H1 (cell line): ENCODE results near the gene RPN2. TPM values are rescaled to one million over a fixed set of nuclear protein-coding genes. Genes with fewer than 3 reads are reported as not detected.

Source experiments
- CTCF ChIA-PET: fragments of 300-600 bp; sonication (Branson Sonifier 250); formaldehyde crosslinking; loops from one replicate; lab custom pipeline; 2021; ENCODE audit not compliant: partially characterized antibody; lab: Charles Lee
- POLR2A ChIA-PET: fragments of 300-600 bp; sonication (Branson Sonifier 250); formaldehyde crosslinking; loops from one replicate; lab custom pipeline; 2021; ENCODE audit warnings: inconsistent platforms; ENCODE audit not compliant: partially characterized antibody; lab: Charles Lee
- DNase-seq, 2 experiments: peaks; one replicate each; pipeline versions ENCODE4 v3.0.0 to v3.0.0-alpha.2; 2010 to 2022; ENCODE audit warnings: low spot score in 2 of 2, low read depth in 1 of 2, mixed read lengths in 1 of 2
- FAIRE-seq: peaks from 2 replicates; lab custom pipeline; 2011; peaks lifted over from hg19 to GRCh38; lab: Jason Lieb, UNC
- H2AFZ ChIP-seq: 2 replicates; pipeline ENCODE4 v1.8.1; 2012; ENCODE audit warnings: low read length, inconsistent platforms
- H2AK5ac ChIP-seq: 2 replicates; pipeline ENCODE4 v1.6.1; 2013; ENCODE audit warnings: low read depth, low read length
- H2BK120ac ChIP-seq: replicated peaks from 2 replicates; pipeline ENCODE3; 2013; ENCODE audit warnings: low read depth, low read length, inconsistent platforms
- H2BK12ac ChIP-seq: 2 replicates; pipeline ENCODE4 v1.6.1; 2013; ENCODE audit warnings: low read depth, low read length
- H2BK15ac ChIP-seq: 2 replicates; pipeline ENCODE4 v1.6.1; 2013; ENCODE audit warnings: low read length
- H2BK20ac ChIP-seq: 2 replicates; pipeline ENCODE4 v1.6.1; 2013; ENCODE audit warnings: low read length
- H2BK5ac ChIP-seq: 2 replicates; pipeline ENCODE4 v1.6.1; 2013; ENCODE audit warnings: low read depth, low read length
- H3K14ac ChIP-seq: 2 replicates; pipeline ENCODE4 v1.6.1; 2013; ENCODE audit warnings: inconsistent platforms; ENCODE audit not compliant: insufficient read length
- H3K18ac ChIP-seq: 2 replicates; pipeline ENCODE4 v1.6.1; 2013; ENCODE audit warnings: low read length; ENCODE audit errors: extremely low read depth
- H3K23ac ChIP-seq: 2 replicates; pipeline ENCODE4 v1.6.1; 2013; ENCODE audit warnings: inconsistent platforms; ENCODE audit not compliant: insufficient read length
- H3K23me2 ChIP-seq: 2 replicates; pipeline ENCODE4 v1.6.1; 2013; ENCODE audit warnings: low read depth, low read length
- H3K27ac ChIP-seq: 2 replicates; pipeline ENCODE4 v1.6.1; 2011; ENCODE audit warnings: low read depth, low read length, inconsistent platforms
- H3K27me3 ChIP-seq, 4 experiments: replicated peaks in 1 of 4; 1 replicate in 1 of 4; 2 replicates in 3 of 4; pipeline versions ENCODE4 v1.6.1 to v1.8.1; 2011 to 2013; ENCODE audit warnings: low read length in 3 of 4, mild to moderate bottlenecking in 3 of 4, inconsistent platforms in 2 of 4, mixed read lengths in 2 of 4, moderate library complexity in 1 of 4; ENCODE audit not compliant: control insufficient read depth in 3 of 4, insufficient read depth in 3 of 4; ENCODE audit errors: extremely low read depth in 1 of 4
- H3K36me3 ChIP-seq, 4 experiments: 2 replicates each; pipeline versions ENCODE4 v1.6.1 to v1.8.1; 2011 to 2013; ENCODE audit warnings: mild to moderate bottlenecking in 4 of 4, low read length in 3 of 4, moderate library complexity in 2 of 4, control low read depth in 1 of 4, inconsistent platforms in 1 of 4; ENCODE audit not compliant: insufficient read depth in 4 of 4, control insufficient read depth in 2 of 4
- H3K4ac ChIP-seq: replicated peaks from 2 replicates; pipeline ENCODE3; 2013; ENCODE audit warnings: low read length, low read depth, mixed read lengths, inconsistent platforms; ENCODE audit not compliant: insufficient read length
- H3K4me1 ChIP-seq, 4 experiments: replicated peaks in 1 of 4; 1 replicate in 1 of 4; 2 replicates in 3 of 4; pipeline versions ENCODE4 v1.6.1 to v1.8.1; 2011 to 2013; ENCODE audit warnings: low read length in 3 of 4, inconsistent platforms in 2 of 4, mixed read lengths in 1 of 4; ENCODE audit not compliant: insufficient read depth in 4 of 4, control insufficient read depth in 3 of 4
- H3K4me2 ChIP-seq, 2 experiments: 2 replicates each; pipeline versions ENCODE4 v1.6.1 to v1.8.1; 2011 to 2013; ENCODE audit warnings: low read depth in 2 of 2, low read length in 2 of 2, control low read depth in 1 of 2, inconsistent platforms in 1 of 2, mild to moderate bottlenecking in 1 of 2; ENCODE audit not compliant: insufficient read depth in 1 of 2
- H3K4me3 ChIP-seq, 4 experiments: fragments of 200-600, 300-600 bp in 1 of 4; sonication (generic), shearing (Covaris generic), sonication (Bioruptor Twin) in 1 of 4; 2 replicates each; pipeline versions ENCODE4 v1.5.1 to v1.8.1; 2011 to 2016; ENCODE audit warnings: low read length in 4 of 4, low read depth in 3 of 4, control low read depth in 2 of 4, inconsistent platforms in 2 of 4, mild to moderate bottlenecking in 2 of 4, mixed read lengths in 1 of 4, moderate library complexity in 1 of 4; ENCODE audit not compliant: insufficient read depth in 2 of 4; ENCODE audit errors: extremely low read depth in 1 of 4
- H3K56ac ChIP-seq: replicated peaks from 2 replicates; pipeline ENCODE3; 2013; ENCODE audit warnings: low read depth, mild to moderate bottlenecking, mixed read lengths, low read length, inconsistent platforms; ENCODE audit not compliant: insufficient read length
- H3K79me1 ChIP-seq: 2 replicates; pipeline ENCODE4 v1.6.1; 2013; ENCODE audit warnings: low read depth, low read length, control low read depth
- H3K79me2 ChIP-seq, 2 experiments: 2 replicates each; pipeline versions ENCODE4 v1.6.1 to v1.8.1; 2012 to 2013; ENCODE audit warnings: low read length in 2 of 2, mild to moderate bottlenecking in 2 of 2, inconsistent platforms in 1 of 2; ENCODE audit not compliant: insufficient read depth in 2 of 2, control insufficient read depth in 1 of 2
- H3K9ac ChIP-seq, 4 experiments: replicated peaks in 1 of 4; 1 replicate in 1 of 4; 2 replicates in 3 of 4; pipeline versions ENCODE4 v1.6.1 to v1.8.1; 2011 to 2013; ENCODE audit warnings: low read depth in 3 of 4, low read length in 3 of 4, control low read depth in 2 of 4, mild to moderate bottlenecking in 2 of 4, moderate library complexity in 2 of 4, inconsistent platforms in 1 of 4; ENCODE audit errors: extremely low read depth in 1 of 4
- H3K9me3 ChIP-seq, 2 experiments: 2 replicates each; pipeline versions ENCODE4 v1.6.1 to v1.8.1; 2012 to 2013; ENCODE audit warnings: mild to moderate bottlenecking in 2 of 2, moderate library complexity in 2 of 2, control low read depth in 1 of 2, inconsistent platforms in 1 of 2, low read depth in 1 of 2, low read length in 1 of 2, mixed read lengths in 1 of 2; ENCODE audit not compliant: insufficient read depth in 2 of 2
- H4K20me1 ChIP-seq, 2 experiments: replicated peaks in 1 of 2; 2 replicates each; pipeline versions ENCODE3 to v1.8.1; 2011 to 2013; ENCODE audit warnings: inconsistent platforms in 2 of 2, low read length in 2 of 2, mild to moderate bottlenecking in 1 of 2; ENCODE audit not compliant: insufficient read depth in 2 of 2, control insufficient read depth in 1 of 2
- H4K5ac ChIP-seq: 2 replicates; pipeline ENCODE4 v1.6.1; 2013; ENCODE audit warnings: low read length, low read depth, mixed read lengths, inconsistent platforms; ENCODE audit not compliant: insufficient read length
- H4K8ac ChIP-seq: 2 replicates; pipeline ENCODE4 v1.8.0; 2013; ENCODE audit warnings: mild to moderate bottlenecking, moderate library complexity, low read length, inconsistent platforms; ENCODE audit not compliant: insufficient read depth; ENCODE audit errors: extremely low read depth
- H4K91ac ChIP-seq: replicated peaks from 2 replicates; pipeline ENCODE3; 2013; ENCODE audit warnings: low read length, mixed read lengths, inconsistent platforms; ENCODE audit not compliant: insufficient read length
- BRCA1 ChIP-seq: IDR thresholded peaks from 2 replicates; pipeline ENCODE4 v1.6.1; 2012; ENCODE audit warnings: low read depth, low read length, improper control_type of control experiment
- KDM1A ChIP-seq: fragments of 200-600, 300-600 bp; sonication (generic); IDR thresholded peaks from 2 replicates; pipeline ENCODE4 v1.7.1; 2016; ENCODE audit warnings: mild to moderate bottlenecking, low read length, borderline replicate concordance
- PHF8 ChIP-seq: fragments of 200-600 bp; sonication (generic); conservative IDR thresholded peaks from 2 replicates; pipeline ENCODE4 v1.7.1; 2012; ENCODE audit warnings: low read depth, mild to moderate bottlenecking, inconsistent platforms, low read length, moderate library complexity
- SIRT6 ChIP-seq: IDR thresholded peaks from one replicate; pipeline ENCODE4 v1.7.1; 2012; ENCODE audit warnings: low read length, inconsistent platforms
- SIX5 ChIP-seq: IDR thresholded peaks from 2 replicates; pipeline ENCODE4 v1.6.1; 2011; ENCODE audit warnings: mild to moderate bottlenecking, low read depth, low read length
- SP2 ChIP-seq: IDR thresholded peaks from 2 replicates; pipeline ENCODE4 v1.6.1; 2012; ENCODE audit warnings: mild to moderate bottlenecking, low read length, inconsistent platforms
- WGBS, 2 experiments: shearing (Covaris generic) in 1 of 2; methylation state at CpG; one replicate each; pipeline versions ENCODE4 v1.1.6 to v1.1.7; 2013 to 2015; ENCODE audit warnings: low lambda C conversion rate in 2 of 2, mixed read lengths in 2 of 2, inconsistent platforms in 1 of 2, low coverage in 1 of 2, missing lambda C conversion rate in 1 of 2; ENCODE audit not compliant: insufficient replicate concordance in 2 of 2, insufficient coverage in 1 of 2, insufficient read length in 1 of 2; ENCODE audit errors: extremely low coverage in 1 of 2, missing lambda C conversion rate in 1 of 2; 5-methylcytosine and 5-hydroxymethylcytosine counted together
- polyA plus RNA-seq, 7 experiments: library from polyadenylated mRNA; depleted of rRNA in 3 of 7; stranded (reverse) in 5 of 7; unstranded in 2 of 7; fragments of >200 nt in 5 of 7; fragments of 200-250 nt in 2 of 7; gene quantifications; 1 replicate in 5 of 7; 2 replicates in 1 of 7; 4 replicates in 1 of 7; pipeline versions ENCODE4 v1.2.1 to v1.2.3, GENCODE V29; 2011 to 2013; ENCODE audit warnings: missing spikeins in 2 of 7, mixed read lengths in 2 of 7
- total RNA-seq: library from RNA; stranded (reverse); fragmentation: NEBNext Ultra II Directional; extraction: Animal tissue kit (Norgen Biotek cat#: 25700); gene quantifications from 2 replicates; pipeline ENCODE4 v1.2.1, GENCODE V29; 2021
- TF ChIP-seq, protein P1 (sequence below): IDR thresholded peaks from 2 replicates; pipeline ENCODE4 v1.6.1; 2012; ENCODE audit warnings: low read length, inconsistent platforms

The RPN2 gene
- total and polyA plus RNA-seq, 2 of the 8 experiments (the other 6 are each of a cell fraction or from before 2014, with no cell fraction given) = 236 to 379 TPM

DNA sequence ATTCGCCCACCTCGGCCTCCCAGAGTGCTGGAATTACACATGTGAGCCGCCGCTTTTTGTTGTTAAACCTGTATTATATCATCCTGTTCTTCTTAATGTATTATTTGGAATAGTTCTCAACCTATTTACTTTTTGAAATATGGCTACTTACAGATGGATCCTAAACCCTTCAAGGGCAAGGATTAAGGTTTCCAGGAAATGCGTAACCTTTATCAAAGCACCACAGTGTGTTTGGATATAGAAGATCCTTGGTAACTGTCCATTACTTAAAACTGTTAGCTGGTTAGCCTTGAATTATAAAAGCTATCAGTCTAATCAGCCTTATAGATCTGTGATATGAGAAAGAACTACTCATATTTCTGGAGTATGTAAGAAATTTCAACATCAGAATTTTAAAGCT, 12.3 kb upstream of the RPN2 start:
- H2BK12ac ChIP-seq = no peak overlapping the region
- H2BK20ac ChIP-seq = no peak overlapping the region
- no peak overlapping the region for H4K91ac ChIP-seq
- no peak overlapping the region for H3K9ac ChIP-seq
- H3K14ac ChIP-seq = no peak overlapping the region
- H3K4me2 ChIP-seq = no peak overlapping the region
- H4K5ac ChIP-seq = no peak overlapping the region
- no peaks in the 10 kb centered on the region for H4K20me1 ChIP-seq
- H3K36me3 ChIP-seq = no peaks in the 10 kb centered on the region
- POLR2A ChIA-PET = interaction anchor here (0.8 to 1.6 kb wide), 3 partner anchors 9 to 12 kb away, joined by 3 to 13 read pairs (median 5); partner anchors contain the start of genes MROH8 and RPN2
- H3K4me3 ChIP-seq = no peak overlapping the region
- no peaks in the 10 kb centered on the region for H3K27me3 ChIP-seq
- H2BK5ac ChIP-seq = no peak overlapping the region
- TF ChIP-seq SIX5 (no peak), SP2 (no peak), KDM1A (no peak), BRCA1 (no peak), PHF8 (no peak), SIRT6 (no peak)
- TF ChIP-seq, protein P1, sequence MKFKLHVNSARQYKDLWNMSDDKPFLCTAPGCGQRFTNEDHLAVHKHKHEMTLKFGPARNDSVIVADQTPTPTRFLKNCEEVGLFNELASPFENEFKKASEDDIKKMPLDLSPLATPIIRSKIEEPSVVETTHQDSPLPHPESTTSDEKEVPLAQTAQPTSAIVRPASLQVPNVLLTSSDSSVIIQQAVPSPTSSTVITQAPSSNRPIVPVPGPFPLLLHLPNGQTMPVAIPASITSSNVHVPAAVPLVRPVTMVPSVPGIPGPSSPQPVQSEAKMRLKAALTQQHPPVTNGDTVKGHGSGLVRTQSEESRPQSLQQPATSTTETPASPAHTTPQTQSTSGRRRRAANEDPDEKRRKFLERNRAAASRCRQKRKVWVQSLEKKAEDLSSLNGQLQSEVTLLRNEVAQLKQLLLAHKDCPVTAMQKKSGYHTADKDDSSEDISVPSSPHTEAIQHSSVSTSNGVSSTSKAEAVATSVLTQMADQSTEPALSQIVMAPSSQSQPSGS = no peak
- TF ChIP-seq, all 59 proteins: peak for 0
- Histone ChIP-seq H2AFZ (no peak overlapping the region), H2BK15ac (no peak overlapping the region), H3K27ac (no peak overlapping the region), H3K18ac (no peak overlapping the region), H3K79me1 (no peaks in the 10 kb centered on the region), H3K79me2 (no peaks in the 10 kb centered on the region), H3K4ac (no peak overlapping the region), H3K56ac (no peak overlapping the region), H3K23me2 (no peaks in the 10 kb centered on the region; the same call in 1 of the 2 replicates), H2BK120ac (no peak overlapping the region), H2AK5ac (no peak overlapping the region), H3K9me3 (no peaks in the 10 kb centered on the region), H3K23ac (no peak overlapping the region), H4K8ac (no peak overlapping the region), H3K4me1 (no peaks in the 10 kb centered on the region)
- FAIRE-seq (no peak), DNase-seq (no peak)
- 91% methylated on average over 5 of the region's 5 CpGs; no CpG with 5 or more reads in 1 of the 2 experiments for WGBS, 2 experiments
- CTCF ChIA-PET = interaction anchor here (0.8 to 4.2 kb wide), 4 partner anchors 8 to 25 kb away, joined by 3 to 21 read pairs (median 7); partner anchors contain the start of genes MROH8 and RPN2
